Suprapubic skin (tissue), 4 donors: ENCODE measurements around the gene RAPGEF6.

Experiments used
- EP300 ChIP-seq: sonication (generic); formaldehyde crosslinking; IDR thresholded peaks from one replicate; pipeline ENCODE4 v1.6.1; 2017; ENCODE audit warnings: antibody characterized with exemption
- POLR2A ChIP-seq, 2 donors: fragments of 450-650 bp; IDR thresholded peaks; one replicate each; pipeline ENCODE4 v1.6.1; 2017; ENCODE audit warnings: antibody characterized with exemption in 2 of 2, mild to moderate bottlenecking in 2 of 2, moderate library complexity in 2 of 2
- POLR2AphosphoS5 ChIP-seq, 3 donors: sonication (generic); formaldehyde crosslinking; IDR thresholded peaks; one replicate each; pipeline ENCODE4 v1.6.1; 2017; ENCODE audit warnings: antibody characterized with exemption in 3 of 3

- TF ChIP-seq POLR2AphosphoS5 (IDR thresholded peaks at IDR 0.05) (no peak), EP300 (no peak), POLR2A (IDR thresholded peaks at IDR 0.05) (no peak)
Observed at GRCh38 chr5:131406076-131406475, 229.0 kb downstream of the RAPGEF6 start.
